Activated T-helper 1 cell treated with anti-CD3 and anti-CD28 coated beads, Interleukin-2, amount 50 U/mL, for 16 hours (primary cell): ENCODE measurements around the gene MACROD1.

ENCODE experiments used
- DNase-seq, 2 donors: peaks; one replicate each; pipeline ENCODE4 v3.0.0-alpha.2; 2020; ENCODE audit warnings: low read depth in 1 of 2, low spot score in 1 of 2

MACROD1 gene

DNA sequence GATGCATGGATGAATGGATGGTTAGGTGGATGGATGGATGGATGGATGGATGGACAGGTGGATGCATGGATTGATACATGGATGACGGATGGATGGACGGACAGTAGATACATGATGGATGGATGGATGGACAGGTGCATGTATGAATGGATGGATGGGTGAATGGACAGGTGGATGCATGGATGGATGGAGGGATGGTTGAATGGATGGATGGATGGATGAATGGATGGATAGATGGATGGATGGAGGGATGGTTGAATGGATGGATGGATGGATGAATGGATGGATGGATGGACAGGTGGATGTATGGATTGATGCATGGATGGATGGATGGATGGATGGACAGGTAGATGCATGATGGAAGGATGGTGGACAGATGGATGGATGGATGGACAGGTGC is 51.7 kb downstream of the MACROD1 start:
- no peak for DNase-seq

DNA sequence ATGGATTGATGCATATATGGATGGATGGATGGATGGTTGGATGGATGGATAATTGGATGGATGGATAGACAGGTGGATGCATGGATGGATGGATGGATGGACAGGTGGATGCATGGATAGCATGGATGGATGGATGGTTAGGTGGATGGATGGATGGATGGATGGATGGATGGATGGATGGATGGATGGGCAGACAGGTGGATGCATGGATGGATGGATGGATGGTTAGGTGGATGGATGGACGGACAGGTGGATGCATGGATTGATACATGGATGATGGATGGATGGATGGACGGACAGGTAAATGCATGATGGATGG is 52.5 kb downstream of the MACROD1 start:
- DNase-seq, result no peak

DNA sequence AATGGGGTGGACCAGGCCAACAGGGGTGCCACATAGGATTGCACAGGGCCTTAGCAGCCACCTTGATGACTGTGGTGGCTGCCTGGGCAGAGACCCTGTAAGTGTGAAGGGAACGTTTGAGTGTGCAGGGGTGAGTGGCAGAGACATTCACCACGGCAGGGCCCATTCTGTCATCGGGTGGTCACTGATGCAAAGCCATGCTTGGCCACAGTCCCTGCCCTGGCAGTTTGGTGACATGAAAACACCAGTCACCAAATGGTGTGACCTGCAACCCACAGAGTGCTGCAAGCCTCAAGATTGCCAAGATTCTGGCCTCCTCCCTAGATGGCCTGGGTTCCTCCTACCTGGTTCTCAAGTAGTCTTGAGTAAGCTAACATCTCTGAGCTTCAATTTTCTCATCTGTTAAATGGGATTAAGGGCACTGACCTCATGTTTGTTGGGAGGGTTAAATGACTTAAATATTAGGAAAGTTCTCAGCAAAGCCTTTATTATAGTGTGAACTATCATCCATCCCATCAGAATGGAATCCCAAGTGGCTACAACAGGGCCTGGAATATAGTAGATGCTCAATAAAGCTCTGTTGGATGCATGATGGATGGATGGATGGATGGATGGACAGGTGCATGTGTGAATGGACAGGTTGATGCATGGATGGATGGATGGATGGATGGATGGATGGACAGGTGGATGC is 53.0 kb downstream of the MACROD1 start:
- no peak for DNase-seq

DNA sequence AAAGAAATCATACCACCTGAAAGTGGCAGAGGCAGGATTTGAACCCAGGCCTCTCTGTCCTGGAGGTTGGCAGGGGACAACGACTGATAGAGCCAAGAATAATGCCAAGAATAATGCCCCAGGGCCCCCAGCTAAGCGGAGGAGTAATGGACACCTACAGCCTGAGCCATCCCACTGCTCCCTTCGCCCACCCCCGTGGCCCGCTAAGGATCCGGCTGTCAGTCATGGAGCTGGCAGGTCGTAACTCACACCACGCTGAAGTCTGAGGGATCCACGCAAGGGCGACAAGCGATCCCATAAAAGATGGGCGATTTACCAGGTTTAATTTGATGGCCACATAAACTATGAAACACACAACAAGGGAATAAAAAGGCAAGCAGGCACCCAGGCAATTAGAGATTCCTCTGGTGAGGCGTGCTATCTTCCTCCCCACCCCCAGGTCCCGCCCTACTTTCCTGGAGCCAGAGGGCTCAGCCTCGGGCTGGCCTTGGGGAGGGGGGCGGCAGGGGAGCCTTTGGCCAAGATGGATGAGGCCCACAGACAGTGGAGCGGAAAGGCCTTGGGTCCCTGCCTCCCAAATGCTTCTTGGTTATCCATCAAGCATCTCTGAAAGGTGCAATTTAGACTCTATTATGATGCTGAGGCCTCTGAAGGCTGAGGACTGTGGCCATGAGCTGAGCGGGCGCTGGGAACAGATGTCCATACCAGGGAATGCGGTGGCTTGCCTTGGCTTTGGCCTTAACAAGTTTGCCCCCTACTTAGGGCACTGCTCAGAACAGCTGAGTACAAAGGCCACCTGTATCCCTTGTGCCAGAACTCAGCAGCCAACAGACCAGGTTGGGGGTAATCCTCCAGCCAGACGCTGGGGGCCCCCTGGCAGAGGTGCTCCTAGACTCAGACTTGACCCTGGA is 55.2 kb downstream of the MACROD1 start:
- DNase-seq, result no peak

DNA sequence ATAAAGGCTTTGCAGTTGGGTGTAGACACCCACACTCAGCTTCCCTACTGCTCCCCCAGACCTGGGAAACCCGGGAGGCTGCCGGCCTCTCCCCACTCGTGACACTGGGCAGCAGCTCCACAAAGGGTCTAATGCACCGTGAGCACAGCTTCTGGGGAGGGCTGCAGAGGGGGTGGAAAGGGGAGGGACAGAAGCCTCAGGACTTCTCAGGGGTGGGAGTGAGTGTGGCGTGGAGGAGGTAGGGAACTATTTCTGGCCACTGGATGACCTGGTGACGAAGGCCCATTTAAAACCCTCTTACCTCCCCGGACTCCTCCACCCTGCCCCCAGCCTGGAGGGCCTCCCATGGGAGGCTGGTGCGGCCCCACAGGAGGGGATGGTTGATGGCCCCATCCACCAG is 56.6 kb downstream of the MACROD1 start:
- DNase-seq, result no peak

DNA sequence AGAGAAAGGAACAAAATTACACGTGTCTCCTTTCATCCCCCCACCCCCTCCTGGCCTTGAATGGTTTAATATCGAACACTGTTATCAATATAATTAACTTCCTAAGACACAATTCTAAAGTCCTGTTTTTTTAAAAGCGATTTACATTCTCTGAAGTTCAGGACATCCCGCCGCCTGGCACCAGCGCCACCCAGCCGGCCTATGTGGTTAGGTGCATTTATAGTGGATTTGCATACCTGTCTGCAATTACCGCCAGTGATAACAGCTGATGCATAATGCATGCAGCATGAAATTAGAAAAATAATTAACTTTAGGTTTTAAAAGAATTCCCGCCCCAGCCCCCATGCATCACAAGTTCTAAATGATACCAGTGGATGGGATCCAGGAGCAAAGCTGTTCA is 58.6 kb downstream of the MACROD1 start:
- no peak for DNase-seq

DNA sequence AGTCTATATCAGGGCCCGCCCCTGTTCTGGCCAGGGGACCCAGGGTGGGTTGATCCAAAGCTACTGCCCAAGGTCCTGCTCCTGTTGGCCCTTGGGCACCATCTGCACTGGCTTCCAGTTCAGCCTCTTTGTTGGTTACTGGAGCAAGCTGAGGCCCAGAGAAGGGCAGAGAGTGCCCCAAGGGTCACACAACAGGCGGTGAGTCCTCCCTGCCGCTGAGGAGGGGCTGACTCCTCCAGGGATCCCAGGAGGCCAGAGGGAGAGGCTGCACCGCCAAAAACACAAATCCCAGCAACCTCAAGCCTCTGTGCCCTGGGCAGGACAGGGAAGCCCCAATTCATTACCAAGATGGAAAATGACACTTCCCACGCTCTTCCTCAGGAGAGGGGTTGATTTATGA is 61.3 kb downstream of the MACROD1 start:
- no peak for DNase-seq

DNA sequence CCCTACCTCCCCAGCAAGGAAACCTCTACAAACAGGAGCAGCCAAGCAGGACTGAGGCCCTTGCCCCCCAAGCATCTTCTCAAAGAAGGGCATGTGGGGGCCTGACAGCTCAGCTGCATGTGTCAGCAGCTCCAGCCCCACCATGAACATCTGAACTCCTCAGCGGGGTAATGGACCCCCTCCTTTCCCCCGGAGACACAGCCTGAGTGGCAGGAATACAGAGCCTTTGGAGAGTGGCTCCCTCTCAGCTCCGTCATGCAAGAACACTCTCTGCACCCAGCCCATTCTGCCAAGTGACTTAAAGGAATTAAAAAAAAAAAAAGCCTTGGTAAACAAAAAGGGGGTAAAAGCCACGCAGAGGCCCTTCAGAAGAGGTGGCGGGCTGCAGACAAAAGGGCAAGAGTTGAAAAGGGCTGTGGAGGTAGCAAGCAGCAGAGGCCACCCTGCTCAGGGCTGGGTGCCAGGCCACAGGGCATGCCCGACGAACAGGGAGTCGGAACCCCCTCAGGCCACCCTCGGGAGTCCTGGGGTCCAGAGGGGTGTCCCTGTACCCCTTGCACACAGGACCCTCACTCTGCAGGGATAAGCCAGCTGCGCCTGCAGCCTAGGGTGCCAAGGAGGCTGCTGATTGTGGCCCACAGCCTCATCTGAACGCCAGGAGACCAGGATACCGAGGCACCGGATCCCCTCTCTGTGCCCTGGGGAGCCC is 62.5 kb downstream of the MACROD1 start:
- no peak for DNase-seq

DNA sequence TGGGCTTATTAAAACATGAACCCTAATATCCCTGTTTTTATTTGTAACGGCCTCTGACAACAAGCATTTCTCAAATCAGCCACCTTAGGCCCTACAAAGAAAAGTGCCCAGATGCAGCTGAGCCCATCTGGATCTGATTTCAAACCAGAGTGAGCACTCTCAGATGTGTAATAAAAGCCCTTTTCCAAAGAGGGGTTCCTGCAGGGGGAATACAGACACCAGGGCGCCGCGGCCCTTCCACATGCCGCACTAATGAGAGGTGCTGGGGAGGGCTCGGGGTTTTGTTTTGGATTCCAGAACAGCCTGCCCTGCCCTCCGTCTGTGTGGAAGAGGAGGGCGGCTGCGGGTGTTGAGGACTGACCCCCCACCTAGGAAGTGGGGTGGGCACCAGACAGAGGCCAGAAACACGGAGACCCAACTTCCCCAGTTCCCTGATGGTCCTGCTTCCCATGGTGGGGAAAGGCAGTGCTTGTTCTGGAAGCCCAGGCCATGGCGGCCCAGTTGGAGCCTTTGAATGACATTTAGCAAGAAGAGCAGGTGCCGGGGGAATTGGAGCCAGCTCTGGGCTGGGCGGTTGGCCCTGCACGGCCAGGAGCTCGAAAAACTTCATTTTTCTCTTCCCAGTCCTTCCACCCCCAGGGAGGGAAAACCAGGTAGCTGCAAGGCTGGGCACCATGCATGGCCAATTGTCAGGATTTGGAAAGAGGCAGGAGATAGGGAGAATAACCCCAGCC is 63.7 kb downstream of the MACROD1 start:
- DNase-seq, result no peak

DNA sequence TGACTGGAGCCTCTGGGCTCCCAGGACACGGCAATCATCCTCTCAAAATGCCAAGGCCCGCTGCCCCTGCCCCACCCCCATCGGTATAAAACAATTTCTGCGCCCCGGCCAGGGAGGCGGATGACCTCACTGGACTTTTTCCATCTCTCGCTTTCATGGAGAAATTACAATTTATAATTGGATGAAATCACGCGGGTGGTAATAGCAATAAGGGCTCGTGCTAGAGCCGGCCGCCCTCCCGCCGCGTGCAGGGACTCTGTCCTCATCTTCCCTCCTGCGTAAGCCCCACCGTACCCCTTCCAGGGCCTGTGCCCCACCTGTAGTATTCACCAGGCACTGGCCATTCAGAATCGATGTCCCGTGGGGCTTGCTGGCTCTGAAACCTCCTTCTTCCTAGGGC is 64.5 kb downstream of the MACROD1 start:
- no peak for DNase-seq

DNA sequence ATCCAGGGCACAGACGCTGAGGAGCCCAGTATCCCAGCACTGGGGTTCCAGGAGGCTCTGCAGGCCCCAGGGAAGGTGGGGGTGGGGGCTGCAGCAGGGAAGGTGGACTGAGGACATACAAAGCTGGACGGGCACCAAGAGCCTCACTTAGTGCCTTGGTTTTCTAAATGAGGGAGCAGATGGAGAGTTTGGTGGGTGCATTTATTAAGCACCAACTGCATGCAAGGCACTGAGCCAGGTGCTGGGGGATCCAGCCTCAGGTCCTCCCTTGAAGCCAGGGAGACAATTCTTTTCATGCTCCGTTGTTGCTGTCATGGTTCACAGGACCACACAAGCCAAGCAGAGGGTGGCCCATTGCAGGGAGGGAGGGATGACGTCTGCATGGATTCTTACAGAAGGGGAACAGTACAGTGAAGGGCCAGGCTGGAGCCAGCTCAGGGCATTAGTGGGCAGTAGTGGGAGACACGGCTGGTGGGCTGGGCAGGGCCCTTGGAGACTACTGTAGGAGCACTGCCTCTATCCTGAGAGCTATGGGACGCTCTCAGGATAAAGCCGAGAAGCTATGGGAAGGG is 65.0 kb downstream of the MACROD1 start:
- DNase-seq, result no peak

DNA sequence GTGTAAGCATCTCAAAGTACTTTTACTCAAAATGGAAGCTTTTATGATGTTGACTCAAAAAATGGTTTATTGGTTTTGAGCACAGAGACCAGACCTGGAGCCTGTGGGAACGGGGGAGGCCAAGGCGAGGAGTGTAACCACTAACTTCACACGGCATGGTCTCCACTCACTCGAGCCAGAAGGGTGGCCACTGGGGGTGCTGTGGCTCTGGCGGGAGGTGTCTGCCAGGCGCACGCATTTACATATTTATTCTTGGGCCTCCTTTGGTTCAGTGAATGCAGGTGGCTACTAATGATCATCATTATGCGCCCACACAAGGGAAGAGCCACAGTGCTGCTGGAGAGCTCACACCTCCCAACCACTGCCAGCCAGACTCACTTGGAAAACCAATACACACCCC is 65.6 kb downstream of the MACROD1 start:
- DNase-seq, result no peak

DNA sequence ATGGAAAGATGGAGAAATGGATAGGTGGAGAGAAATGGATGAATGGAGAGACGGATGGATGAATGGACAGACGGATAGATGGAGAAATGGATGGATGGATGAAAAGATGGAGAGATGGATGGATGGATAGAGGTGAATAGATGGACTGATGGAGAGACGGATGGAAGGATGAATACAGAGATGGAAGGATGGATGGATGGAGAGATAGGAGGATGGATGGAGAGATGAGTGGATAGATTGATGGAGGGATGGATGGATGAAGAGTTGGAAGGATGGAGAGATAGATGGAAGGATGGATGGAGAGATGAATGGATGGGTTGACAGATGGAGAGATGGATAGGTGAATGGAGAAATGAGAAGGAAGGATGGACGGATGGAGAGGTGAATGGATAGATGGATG is 66.5 kb downstream of the MACROD1 start:
- no peak for DNase-seq

DNA sequence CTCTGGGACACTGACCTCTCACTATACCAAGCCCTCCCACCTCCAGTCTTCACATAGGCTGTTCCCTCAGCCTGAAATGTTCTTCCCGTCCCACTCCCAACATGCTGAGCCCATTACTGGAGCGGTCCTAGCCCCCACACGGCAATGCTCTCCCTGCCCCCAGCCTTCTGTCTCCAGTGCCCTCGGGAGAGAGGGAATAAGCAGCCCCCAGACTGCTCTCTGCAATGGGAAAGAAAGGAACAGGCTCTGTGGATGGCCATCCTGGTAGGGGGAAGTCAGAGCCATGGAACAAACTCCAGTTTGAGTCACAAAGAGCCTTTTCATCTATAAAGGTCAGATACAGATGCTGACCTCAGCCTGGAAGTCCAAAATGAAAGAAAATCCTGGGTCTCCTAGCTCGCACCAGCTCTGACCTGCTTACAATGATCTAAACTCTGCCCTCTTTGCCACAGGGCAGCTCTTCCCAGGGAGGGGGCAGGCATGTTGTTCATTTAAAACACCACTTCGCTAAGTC is 67.5 kb downstream of the MACROD1 start:
- no peak for DNase-seq

DNA sequence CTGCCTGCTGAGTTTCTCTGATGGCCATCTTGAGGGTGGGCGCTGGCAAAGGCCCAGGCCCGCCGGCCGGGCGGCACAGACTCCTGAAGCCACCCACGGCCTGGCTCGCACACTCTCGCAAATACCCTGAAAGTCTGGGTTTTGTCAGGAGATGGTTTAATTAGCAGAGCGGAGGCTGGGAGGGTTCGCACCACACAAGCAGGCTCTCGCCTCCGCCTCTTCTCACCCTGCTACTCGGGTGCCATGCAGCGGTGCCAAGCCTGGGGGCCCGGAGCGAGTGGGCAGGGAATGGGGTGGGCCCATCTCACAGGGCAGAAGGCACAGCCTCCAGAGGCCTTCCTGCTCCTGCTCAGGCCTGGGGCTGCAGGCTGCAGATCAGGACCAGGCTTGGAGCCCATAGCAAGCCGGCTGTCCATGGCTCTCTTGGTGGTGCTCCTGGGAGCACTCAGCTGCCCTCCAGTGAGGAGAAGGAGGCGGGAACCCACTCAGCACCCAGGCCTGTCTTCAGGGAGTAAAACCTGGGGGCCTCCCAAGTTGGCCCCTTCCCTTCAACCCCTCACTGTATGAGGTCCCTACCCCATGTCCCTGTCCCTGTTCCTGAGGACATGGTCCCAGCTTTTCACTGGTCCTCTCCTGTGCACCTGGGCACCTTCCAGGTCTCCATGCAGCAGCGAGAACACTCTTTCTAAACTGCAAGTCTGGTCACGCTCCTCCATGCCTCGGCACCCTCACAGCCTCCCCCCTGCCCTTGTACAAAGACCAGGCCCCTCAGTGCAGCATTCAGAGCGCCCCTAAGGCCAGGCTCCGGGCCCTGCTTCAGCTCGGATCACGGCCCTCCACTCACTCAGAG is 68.2 kb downstream of the MACROD1 start:
- DNase-seq, result no peak

DNA sequence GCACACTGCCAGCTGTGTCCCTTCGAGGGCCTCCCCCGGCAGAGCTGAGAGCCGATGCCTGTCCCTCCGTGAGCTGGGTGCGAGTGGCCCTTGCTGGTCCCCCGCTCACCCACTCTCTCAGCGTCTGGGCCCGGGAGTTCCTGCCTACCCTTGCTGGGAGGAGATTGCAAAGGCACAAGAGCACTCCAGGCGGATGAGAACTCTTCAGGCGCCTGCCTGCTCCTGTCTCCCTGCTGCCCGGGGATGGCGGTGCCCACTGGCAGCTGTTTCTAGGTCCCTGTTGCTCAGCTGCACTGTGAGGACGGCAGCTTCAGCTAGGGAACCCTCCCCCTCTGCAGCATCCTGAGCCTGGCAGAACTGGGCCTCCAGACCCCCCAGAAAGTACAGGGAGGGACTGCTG is 69.1 kb downstream of the MACROD1 start:
- no peak for DNase-seq

DNA sequence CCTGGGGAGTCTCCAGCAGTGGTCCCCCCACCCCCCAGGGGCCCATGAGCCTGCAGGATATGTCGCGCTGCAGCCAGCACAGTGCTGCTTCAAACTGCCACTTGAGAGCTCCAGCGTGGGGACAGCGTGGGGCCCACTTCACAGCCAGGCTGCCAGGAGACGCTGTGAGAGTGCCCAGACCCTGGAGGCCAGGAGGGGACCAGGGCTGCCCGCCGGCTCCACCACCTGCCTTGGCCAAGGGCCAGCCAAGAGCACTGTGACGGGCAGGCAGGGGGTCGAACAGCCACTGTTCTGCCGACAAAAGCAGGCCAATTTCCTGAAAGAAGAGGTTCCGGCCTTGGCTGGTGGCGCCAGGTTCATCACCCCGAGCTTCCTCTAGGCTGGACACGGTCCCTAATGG is 70.0 kb downstream of the MACROD1 start:
- DNase-seq, result no peak

DNA sequence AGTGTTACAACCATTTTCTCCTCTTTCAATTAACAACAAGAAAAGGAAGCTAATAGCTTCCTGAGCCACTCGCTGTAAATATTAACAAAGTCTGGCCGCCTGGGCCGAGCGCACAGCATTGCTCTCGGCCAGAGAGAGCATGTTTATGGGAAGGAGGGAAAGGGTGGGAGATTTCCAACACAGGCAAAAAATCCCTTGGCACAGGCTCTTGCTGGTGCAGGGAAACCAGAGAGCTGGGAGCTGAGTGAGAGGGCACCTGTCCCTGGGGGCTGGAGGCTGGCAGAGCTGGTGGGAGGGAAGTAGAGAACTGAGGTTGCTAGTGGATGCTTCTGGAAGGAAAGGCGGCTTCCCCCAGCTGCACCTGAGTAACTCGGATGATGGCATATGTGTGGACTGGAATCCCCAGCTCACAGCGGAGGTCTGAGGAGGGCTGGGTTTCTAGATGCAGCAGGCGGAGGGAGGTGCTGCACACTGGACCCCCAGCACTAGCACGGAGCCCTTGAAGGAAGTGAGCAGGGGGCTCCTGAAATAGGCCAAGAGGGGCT is 70.6 kb downstream of the MACROD1 start:
- DNase-seq, result no peak

DNA sequence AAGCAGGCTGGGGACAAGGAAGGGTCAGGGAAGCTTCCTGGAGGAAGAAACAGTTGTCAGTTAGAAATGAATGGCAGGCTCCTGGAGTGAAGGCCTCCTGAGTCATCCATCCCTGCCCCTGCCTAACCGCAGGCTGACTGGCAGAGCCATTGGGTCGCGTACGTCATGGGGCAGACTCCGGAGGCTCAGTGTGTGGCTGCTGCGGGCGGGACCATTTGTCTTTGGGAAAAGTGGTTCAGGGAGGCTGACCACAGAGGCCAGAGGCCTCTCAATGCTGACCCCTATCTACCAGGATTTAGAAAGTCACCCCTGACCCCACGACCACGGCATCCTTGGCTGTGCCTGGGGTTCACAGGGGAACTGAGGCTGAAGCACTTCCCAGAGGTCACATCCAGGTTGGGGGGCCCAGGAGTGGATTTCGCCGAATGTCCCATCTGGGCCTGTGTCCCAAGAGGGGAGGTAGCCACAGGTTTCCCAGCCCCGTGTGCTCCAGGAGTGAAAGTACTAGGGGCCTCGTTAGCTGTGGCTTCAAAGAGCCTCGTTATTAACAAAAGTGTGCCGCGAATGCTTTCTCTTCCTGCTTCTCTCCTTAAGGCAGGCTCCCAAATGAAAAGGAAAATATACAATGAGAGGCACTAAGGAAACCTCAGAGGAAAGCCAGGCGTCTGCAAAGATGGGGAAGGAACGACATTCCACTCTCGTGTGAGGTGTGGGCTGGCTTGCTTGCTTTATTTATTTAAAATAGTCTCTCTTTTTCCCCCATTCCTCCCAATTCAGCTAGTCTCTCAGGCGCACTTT is 71.3 kb downstream of the MACROD1 start:
- no peak for DNase-seq
